Stomach (tissue), 9 donors: ENCODE data around the gene NRG3. TPM values are rescaled to one million over a fixed set of nuclear protein-coding genes. Genes with fewer than 3 reads are reported as not detected.
A peak's percentile ranks its signal among the peaks of the same experiment; 100 is the strongest.
"Not testable (repeated sequence)": the region's sequence is repeated elsewhere in the genome, so short reads cannot be mapped to it uniquely, and the experiment has no call there.

Experiments used
- DNase-seq, 2 donors: peaks; one replicate each; pipeline versions ENCODE4 v3.0.0 to v3.0.0-alpha.2; 2013 to 2019
- H3K27ac ChIP-seq, 5 donors: fragments of 200-600 bp in 4 of 5; sonication (generic) in 4 of 5; one replicate each; pipeline ENCODE4 v1.5.1; 2013 to 2019; ENCODE audit warnings: mild to moderate bottlenecking in 1 of 5, moderate library complexity in 1 of 5
- H3K27me3 ChIP-seq, 3 donors: fragments of 200-600 bp; sonication (generic); one replicate each; pipeline ENCODE4 v1.5.1; 2017 to 2019; ENCODE audit warnings: mixed run types in 1 of 3
- H3K36me3 ChIP-seq, 4 donors: fragments of 200-600 bp; sonication (generic); 1 replicate in 3 of 4; 2 replicates in 1 of 4; pipeline ENCODE4 v1.5.1; 2016 to 2019
- H3K4me1 ChIP-seq, 4 donors: fragments of 200-600 bp; sonication (generic); one replicate each; pipeline ENCODE4 v1.5.1; 2016 to 2019
- H3K4me3 ChIP-seq, 4 donors: fragments of 200-600 bp; sonication (generic) in 3 of 4; one replicate each; pipeline ENCODE4 v1.5.1; 2016 to 2019; ENCODE audit warnings: mild to moderate bottlenecking in 1 of 4
- H3K9me3 ChIP-seq, 4 donors: fragments of 200-600 bp; sonication (generic); one replicate each; pipeline ENCODE4 v1.5.1; 2016 to 2019
- EP300 ChIP-seq: sonication (generic); formaldehyde crosslinking; IDR thresholded peaks from one replicate; pipeline ENCODE4 v1.6.1; 2017; ENCODE audit warnings: antibody characterized with exemption
- POLR2A ChIP-seq, 4 donors: fragments of 450-650 bp; IDR thresholded peaks; one replicate each; pipeline ENCODE4 v1.6.1; 2016; ENCODE audit warnings: antibody characterized with exemption in 4 of 4, control low read depth in 2 of 4, mild to moderate bottlenecking in 1 of 4, moderate library complexity in 1 of 4
- POLR2AphosphoS5 ChIP-seq, 3 donors: sonication (generic); formaldehyde crosslinking; IDR thresholded peaks; one replicate each; pipeline ENCODE4 v1.6.1; 2016; ENCODE audit warnings: antibody characterized with exemption in 3 of 3
- WGBS, 5 donors: extraction: QIAGEN DNeasy Blood & Tissue Kit in 3 of 5; methylation state at CpG; one replicate each; pipeline versions ENCODE4 v1.1.5 to v1.1.7; 2013 to 2018; 5-methylcytosine and 5-hydroxymethylcytosine counted together
- intact Hi-C: fragments of 100-400 bp; cut with DNase I; formaldehyde crosslinking; loops from one replicate; pipeline ENCODE4 v1.15.1; 2023; ENCODE audit warnings: low total_unique reads
- polyA plus RNA-seq, 3 donors: library from polyadenylated mRNA; stranded (reverse); fragments of 200-250 nt; gene quantifications; one replicate each; pipeline ENCODE4 v1.2.3, GENCODE V29; 2013
- total RNA-seq, 5 donors: library from RNA; depleted of rRNA; stranded (reverse); fragments of >200 nt; gene quantifications; one replicate each; pipeline versions ENCODE4 v1.1.0 to v1.2.3, GENCODE V29; 2014 to 2016
- TF ChIP-seq, protein P1 (sequence below), 7 experiments: fragments of 450-650 bp in 4 of 7; fragments of 200-600 bp in 3 of 7; sonication (generic) in 3 of 7; IDR thresholded peaks; one replicate each; pipeline ENCODE4 v1.5.1; 2016 to 2019; ENCODE audit warnings: antibody characterized with exemption in 7 of 7, control low read depth in 2 of 7, mild to moderate bottlenecking in 1 of 7
- donor health status: healthy with polysubstance abuse.
- donor health status: Bipolar disorder and iron deficiency.
- donor health status: healthy.

Gene NRG3
- total and polyA plus RNA-seq, 8 donors: 0.08 to 2.5 (median 0.52) TPM; not detected in 4

GRCh38 chr10:82668221-82668895, 793.4 kb downstream of the NRG3 start:
- intact Hi-C loops: no loop called here
- no peaks in the 10 kb centered on the region for H3K27me3 ChIP-seq
- no peak for TF ChIP-seq POLR2AphosphoS5 (IDR thresholded peaks at IDR 0.05)
- TF ChIP-seq POLR2A (IDR thresholded peaks at IDR 0.05): no peak
- TF ChIP-seq, protein P1, sequence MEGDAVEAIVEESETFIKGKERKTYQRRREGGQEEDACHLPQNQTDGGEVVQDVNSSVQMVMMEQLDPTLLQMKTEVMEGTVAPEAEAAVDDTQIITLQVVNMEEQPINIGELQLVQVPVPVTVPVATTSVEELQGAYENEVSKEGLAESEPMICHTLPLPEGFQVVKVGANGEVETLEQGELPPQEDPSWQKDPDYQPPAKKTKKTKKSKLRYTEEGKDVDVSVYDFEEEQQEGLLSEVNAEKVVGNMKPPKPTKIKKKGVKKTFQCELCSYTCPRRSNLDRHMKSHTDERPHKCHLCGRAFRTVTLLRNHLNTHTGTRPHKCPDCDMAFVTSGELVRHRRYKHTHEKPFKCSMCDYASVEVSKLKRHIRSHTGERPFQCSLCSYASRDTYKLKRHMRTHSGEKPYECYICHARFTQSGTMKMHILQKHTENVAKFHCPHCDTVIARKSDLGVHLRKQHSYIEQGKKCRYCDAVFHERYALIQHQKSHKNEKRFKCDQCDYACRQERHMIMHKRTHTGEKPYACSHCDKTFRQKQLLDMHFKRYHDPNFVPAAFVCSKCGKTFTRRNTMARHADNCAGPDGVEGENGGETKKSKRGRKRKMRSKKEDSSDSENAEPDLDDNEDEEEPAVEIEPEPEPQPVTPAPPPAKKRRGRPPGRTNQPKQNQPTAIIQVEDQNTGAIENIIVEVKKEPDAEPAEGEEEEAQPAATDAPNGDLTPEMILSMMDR (IDR thresholded peaks at IDR 0.05): no peak
- TF ChIP-seq EP300: no peak
- peak in 1 of 2 donors; percentile 21 for DNase-seq
- H3K9me3 ChIP-seq: no peaks in the 10 kb centered on the region
- no peak overlapping the region for H3K4me3 ChIP-seq
- H3K36me3 ChIP-seq: no peaks in the 10 kb centered on the region
- 72 to 83% (median 79%) methylated on average over 4 of the region's 4 CpGs for WGBS, 5 donors
- H3K4me1 ChIP-seq: peaks cover 0 to 4% (median 0%) of the 10 kb centered on the region in 4 donors
- H3K27ac ChIP-seq: no peak overlapping the region

GRCh38 chr10:82674036-82674435, 799.0 kb downstream of the NRG3 start:
- no peaks in the 10 kb centered on the region for H3K4me1 ChIP-seq
- DNase-seq: no peak
- intact Hi-C loops: no loop called here
- no peak overlapping the region for H3K4me3 ChIP-seq
- no peak overlapping the region for H3K27ac ChIP-seq
- no peaks in the 10 kb centered on the region for H3K27me3 ChIP-seq
- TF ChIP-seq POLR2A (IDR thresholded peaks at IDR 0.05) (no peak), POLR2AphosphoS5 (IDR thresholded peaks at IDR 0.05) (no peak), EP300 (no peak)
- TF ChIP-seq, protein P1 (IDR thresholded peaks at IDR 0.05): no peak
- peaks cover 0 to 7% (median 0%) of the 10 kb centered on the region in 4 donors for H3K9me3 ChIP-seq
- no peaks in the 10 kb centered on the region for H3K36me3 ChIP-seq

- H3K27ac ChIP-seq, DNase-seq, H3K9me3 ChIP-seq, H3K4me1 ChIP-seq, H3K4me3 ChIP-seq, H3K27me3 ChIP-seq, intact Hi-C loops, H3K36me3 ChIP-seq: not testable (repeated sequence)
- WGBS, 5 donors: 93 to 96% (median 93%) methylated on average over 9 of the region's 9 CpGs
Observed at GRCh38 chr10:82677932-82678331, 802.9 kb downstream of the NRG3 start.

GRCh38 chr10:82678451-82678850, 803.5 kb downstream of the NRG3 start:
- H3K4me3 ChIP-seq, H3K36me3 ChIP-seq, H3K9me3 ChIP-seq, H3K27me3 ChIP-seq, intact Hi-C loops, DNase-seq, H3K27ac ChIP-seq, H3K4me1 ChIP-seq: not testable (repeated sequence)
- 67 to 85% (median 79%) methylated on average over 6 of the region's 6 CpGs for WGBS, 5 donors

DNA sequence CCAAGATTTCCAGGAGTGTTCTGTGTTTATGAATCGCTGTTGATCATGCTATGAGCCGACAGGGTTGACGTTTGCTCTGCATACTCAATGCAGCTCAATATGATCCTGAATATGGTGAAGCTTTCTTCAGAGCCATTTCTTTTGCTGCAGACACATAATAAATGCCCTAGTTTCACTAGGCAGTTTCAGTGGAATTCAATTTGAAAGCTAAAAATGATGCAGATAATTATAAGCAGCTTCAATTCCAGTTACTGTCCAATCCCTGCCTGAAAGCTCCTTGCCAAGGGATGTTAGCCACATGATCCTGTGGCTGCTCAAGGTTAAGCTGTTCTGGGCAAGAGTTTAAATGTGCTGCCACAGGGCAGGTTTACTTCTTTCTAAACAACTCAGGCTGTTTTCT, 805.6 kb downstream of the NRG3 start:
- Histone ChIP-seq H3K36me3 (no peaks in the 10 kb centered on the region), H3K9me3 (peaks cover 0 to 7% (median 0%) of the 10 kb centered on the region in 4 donors), H3K27me3 (no peaks in the 10 kb centered on the region), H3K4me1 (no peaks in the 10 kb centered on the region), H3K27ac (no peak overlapping the region), H3K4me3 (no peak overlapping the region)
- no peak for DNase-seq
- TF ChIP-seq, protein P1 (IDR thresholded peaks at IDR 0.05): no peak
- TF ChIP-seq EP300 (no peak), POLR2AphosphoS5 (IDR thresholded peaks at IDR 0.05) (no peak), POLR2A (IDR thresholded peaks at IDR 0.05) (no peak)
- 60 to 80% (median 77%) methylated on average over 3 of the region's 3 CpGs for WGBS, 5 donors
- intact Hi-C loops: no loop called here
